Hematopoietic multipotent progenitor cell treated with erythropoietin and hydrocortisone succinate and interleukin-3 and kit ligand, for 8 days (in vitro differentiated cells): ENCODE data around the gene LHCGR.
"Not testable (repeated sequence)": the region's sequence is repeated elsewhere in the genome, so short reads cannot be mapped to it uniquely, and the experiment has no call there.

Experiments used
- DNase-seq: peaks from one replicate; pipeline ENCODE4 v3.0.0-alpha.2; 2015

The LHCGR gene

DNA sequence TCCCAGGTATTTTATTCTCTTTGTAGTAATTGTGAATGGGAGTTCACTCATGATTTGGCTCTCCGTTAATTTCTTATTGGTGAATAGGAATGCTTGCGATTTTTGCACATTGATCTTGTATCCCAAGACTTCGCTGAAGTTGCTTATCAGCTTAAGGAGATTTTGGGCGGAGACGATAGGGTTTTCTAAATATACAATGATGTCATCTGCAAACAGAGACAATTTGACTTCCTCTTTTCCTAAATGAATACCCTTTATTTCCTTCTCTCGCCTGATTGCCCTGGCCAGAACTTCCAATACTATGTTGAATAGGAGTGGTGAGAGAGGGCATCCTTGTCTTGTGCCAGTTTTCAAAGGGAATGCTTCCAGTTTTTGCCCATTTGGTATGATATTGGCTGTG lies 51.9 kb downstream of the LHCGR start:
- DNase-seq, result not testable (repeated sequence)

DNA sequence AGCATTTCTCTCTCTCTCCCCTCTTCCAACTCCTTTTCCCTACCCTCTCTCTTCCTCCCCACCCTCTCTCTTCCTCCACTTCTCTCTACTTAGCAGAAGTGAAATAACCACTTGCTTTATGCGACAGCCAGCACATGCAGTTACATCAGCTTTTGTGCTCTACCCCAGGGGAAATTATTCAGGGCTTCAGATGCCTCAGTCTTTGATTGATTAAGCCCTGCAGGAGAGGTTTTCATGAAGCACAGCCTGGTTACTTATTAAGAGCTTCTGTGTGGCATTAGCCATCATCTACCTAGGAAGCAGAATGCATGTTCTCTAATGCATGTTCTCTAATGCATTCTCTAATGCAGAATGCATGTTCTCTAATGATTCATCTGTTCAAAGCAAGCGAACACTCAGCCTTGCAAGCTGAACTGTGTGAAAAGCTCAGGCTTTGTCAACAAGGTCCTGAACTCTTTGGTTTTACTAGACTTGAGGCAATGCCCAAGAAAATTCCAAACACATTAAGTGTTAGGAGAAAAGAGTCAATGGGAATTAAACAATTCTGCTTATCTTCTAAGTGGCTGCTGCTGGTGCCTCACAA lies 56.1 kb downstream of the LHCGR start:
- DNase-seq, result no peak

DNA sequence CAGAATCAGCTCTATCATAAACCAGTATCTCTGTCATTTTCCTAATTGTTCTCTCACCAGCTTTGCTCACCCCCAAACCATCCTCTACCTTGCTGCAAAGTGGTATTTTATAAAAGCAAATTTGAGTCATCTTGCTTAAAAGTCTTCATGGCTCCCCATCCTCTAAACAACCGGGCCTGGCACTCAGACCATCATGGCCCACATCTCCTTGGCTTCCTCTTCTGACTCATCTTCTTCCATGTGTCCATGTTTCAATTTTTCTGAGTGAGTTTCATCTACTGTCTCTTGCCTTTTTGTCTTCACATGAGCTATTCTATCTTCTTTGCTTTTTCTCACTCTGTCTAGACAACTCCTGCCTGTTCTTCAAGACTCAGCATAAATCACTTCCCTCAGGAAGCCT lies 58.6 kb downstream of the LHCGR start:
- no peak for DNase-seq

DNA sequence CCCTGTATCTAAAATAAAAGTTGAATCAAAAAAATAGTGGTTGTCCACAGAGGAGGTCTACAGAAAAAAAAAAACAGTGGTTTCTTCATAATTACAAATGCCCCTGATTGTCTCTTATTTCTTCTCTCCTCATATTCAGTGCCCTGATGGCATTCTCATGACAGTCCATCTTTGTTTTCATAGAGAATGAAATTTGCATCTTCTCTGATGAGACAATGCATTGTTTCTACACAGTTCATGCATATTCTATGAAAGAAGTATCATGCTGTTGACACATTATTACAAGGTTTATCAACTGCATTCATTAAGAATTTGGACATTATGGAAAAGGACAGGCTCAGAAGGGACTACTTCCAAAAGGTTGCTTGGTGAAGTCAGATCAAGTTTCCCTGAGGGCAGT lies 59.5 kb downstream of the LHCGR start:
- DNase-seq, result no peak

DNA sequence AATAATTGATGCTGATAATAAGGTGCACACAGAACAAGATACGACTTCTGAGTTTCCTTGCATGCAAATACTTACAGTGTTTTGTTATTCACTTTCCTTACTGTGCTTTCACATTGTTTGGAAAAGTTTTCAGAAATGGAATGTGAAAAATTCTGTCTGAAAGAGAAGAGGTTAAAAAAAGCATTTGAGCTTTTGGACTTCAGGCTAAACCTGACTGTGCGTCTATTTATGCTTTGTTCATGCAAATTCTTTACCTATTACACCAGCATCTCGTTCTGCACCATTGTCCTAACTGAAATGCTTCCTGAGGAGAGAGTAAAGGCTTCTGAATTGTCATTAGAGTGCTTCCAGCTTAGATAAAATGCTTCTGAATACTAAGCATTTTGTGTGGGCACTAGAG lies 61.4 kb downstream of the LHCGR start:
- no peak for DNase-seq

DNA sequence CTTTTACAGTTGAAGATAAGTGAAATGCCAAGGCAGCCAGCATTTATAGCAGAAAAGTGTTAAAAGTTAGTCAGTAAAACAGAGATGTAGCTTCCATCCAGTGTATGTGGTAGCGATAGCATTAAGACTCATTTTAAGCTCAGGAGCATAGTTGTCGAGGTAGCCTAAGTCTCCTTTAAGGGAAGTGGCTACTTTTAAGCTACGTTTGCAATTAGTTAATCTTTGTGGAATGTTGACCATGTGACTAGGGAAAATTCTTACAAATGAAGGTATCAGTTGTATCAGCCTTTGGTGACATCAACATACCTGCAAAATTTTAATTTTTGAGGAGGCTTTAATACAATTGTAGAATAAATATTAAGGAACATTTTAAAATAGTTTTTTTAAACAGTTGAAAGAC lies 61.9 kb downstream of the LHCGR start:
- no peak for DNase-seq

DNA sequence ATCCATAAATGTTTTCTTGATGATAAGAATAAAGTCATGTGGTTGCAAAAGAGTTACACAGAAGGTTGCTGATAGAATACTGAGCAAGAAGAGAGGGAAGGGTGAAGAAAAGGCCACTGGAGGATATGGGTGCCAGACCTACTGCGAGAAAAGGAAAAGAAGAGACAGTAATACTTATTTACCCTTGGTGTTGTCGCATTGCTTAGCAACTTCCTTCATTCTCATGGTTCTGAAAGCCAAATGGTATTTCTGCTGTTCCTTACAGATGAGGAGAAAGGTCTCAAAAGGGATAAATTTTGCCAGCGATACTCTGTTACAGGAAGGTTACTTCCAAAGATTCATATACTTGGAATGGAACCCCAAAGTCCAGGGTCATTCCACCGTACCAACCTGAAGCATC lies 62.5 kb downstream of the LHCGR start:
- DNase-seq, result no peak

DNA sequence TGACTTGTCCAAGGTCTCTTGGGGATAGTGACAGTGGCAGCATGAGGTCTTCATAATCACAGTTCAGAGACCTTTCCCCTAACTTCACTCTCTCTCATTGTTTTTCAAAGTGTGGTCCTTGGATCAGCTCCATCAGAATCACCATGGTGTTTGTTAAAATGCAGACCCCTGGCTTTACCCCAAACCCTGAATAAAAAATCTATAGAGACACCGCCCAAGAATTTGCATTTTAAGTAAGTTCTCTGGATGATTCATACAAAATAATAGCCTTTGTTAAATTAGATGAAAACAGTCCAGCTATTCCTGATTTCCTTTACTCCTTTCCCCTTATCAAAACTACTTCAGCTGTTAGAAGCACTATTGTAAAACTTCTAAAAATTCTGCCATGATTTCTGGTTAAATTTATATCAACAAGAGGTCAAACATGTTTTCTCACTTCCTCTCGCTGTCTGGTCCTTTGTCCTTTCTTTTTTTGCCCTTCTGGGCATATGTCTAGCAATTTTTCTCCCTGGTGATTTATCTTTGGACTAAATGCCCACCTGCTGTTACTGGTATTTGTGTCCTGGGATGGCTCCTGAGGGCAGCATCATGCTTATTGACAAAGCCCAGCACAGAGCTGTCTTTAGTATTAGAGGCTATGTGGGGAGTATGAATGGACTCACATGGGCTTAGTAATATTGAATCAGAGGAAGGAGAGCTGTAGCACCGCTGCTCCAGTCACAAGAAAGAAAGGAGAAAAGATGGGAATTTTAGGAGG lies 63.4 kb downstream of the LHCGR start:
- no peak for DNase-seq

DNA sequence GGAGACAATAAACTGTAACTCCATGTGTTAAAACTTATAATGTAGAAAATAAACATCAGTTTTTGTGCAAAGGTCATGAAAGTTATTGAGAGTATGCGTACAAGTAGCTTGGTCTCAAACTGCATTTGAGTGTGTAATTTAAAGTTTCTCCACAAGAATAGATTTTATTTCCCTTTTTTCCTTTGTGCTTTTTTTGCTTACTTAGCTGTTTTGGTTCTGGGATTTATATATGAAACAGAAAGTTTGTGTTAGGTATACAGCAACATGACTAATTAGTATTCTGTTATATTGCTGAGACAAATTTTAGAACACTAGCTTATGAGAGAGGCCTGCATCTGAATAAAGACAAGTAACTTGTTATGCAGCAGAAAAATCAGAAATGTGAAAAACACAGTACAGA lies 70.4 kb downstream of the LHCGR start:
- DNase-seq, result no peak

DNA sequence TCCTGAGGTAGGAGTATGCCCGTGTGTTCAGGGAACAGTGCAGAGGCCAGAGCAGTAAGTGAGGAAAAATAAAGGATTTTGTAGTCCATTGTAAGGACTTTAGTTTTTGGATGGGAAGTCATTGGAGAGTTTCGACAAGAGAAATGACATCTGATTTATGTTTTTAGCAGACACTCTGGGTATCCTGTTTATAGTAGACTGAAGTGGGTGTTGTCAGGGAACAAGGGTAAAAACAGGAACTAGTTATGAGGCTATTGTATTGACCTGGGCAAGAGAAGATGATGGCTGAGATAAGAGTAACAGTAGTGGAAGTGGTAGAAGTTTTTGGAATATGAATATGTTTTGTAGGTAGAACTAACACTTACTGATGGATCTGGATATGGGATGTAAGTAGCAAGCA lies 78.1 kb downstream of the LHCGR start:
- no peak for DNase-seq

DNA sequence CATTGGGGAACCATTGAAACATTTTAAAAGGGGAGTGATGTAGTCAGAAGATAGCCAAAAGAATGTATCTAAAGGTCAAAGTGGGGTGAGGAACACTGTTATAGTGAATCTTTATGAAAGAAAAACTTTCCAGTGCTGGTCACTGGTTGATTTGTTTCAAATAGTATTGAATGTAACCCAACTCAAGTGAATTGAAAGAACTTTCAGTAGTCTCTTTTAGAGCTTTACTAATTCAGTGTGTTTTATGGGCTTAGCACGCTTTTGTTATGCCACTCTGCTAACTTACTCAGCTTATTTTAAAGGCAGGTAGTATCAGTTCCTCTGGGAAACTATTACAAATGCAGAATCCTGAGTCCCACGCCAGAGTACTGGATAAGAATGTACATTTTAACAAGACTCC lies 80.6 kb downstream of the LHCGR start:
- no peak for DNase-seq

DNA sequence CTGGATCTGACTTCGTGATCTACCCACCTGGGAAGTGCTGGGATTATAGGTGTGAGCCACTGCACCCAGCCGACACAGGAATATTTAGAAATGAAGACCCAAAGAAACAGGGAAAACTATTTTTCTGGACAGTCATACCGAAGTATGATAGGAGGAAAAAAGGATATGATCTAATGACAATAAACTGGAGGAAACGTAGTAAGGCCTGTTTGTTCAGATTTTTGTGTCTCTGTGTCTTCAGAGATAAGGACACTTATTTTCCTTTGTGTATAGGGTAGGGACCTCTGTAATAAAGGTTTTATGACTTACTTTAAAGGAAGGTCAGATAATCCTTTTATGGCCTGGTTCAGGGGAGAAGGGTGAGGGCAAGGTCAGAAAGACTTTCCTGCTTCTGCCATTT lies 81.9 kb downstream of the LHCGR start:
- no peak for DNase-seq

DNA sequence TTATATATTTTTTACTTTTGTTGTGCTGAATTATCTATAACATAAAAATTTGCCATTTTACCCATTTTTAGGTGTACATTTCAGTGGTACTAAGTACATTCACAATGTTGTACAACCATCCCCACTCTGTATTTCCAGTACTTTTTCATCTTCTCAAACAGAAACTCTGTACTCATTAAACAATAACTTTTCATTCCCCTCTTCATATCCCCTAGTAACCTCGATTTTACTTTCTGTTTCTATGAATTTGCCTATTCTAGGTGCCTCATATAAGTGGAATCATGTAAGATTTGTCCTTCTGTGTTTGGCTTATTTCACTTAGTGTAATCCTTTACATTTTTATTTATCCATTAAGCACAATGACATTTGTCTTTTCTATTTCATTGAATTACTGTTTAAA lies 86.5 kb downstream of the LHCGR start:
- no peak for DNase-seq

DNA sequence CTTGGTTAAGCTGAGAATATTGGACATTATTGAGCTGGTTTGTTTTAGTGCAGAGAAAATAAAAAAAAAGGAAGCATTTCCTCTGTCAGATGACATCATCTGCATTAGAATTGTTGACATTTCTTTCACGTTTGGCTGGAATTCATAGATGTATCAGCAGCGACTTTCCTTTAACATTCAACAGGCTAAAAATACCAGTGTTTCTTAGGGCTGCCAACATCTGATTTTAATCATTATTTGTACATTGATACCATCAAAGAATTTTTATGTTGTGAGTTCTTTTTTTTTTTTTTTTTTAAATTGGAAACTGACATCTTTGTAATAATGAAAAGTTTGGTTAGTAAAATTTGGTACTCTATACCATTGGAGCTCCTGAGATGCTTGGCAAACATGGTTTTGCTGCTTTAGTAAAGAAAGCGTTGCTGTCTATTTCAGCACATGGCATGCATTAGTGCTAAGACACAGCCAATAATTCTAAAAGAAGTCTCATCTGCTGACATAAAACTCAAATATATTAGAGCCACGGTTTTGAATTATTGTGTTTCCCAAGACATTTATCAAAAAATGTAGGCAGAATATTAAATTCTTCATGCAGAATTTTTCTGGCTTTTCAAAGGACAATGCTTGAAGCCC lies 104.2 kb downstream of the LHCGR start:
- no peak for DNase-seq

DNA sequence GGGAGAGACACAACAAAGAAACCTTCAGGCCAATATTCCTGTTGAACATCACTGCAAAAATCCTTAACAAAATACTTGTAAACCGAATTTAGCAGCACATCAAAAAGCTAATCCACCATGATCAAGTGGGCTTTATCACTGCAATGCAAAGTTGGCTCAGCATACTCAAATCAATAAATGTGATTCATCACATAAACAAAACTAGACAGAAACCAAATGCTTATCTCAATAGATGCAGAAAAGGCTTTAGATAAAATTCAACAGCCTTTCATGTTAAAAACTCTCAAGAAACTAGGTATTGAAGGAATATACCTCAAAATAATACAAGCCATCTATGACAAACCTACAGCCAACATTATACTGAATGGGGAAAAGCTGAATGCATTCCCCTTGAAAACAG lies 117.3 kb downstream of the LHCGR start:
- no peak for DNase-seq
